GM06990 (cell line): Measurements from ENCODE around the gene TRIM28.
A peak's percentile ranks its signal among the peaks of the same experiment; 100 is the strongest.

Experiments used
- DNase-seq: peaks from one replicate; pipeline ENCODE4 v3.0.0-alpha.2; 2011; ENCODE audit not compliant: insufficient read length; ENCODE audit errors: extremely low read depth
- H3K27me3 ChIP-seq: replicated peaks from 2 replicates; pipeline ENCODE4 v1.6.0; 2011; ENCODE audit warnings: low read length; ENCODE audit not compliant: control insufficient read depth, insufficient read depth
- H3K36me3 ChIP-seq: 2 replicates; pipeline ENCODE4 v1.5.1; 2011; ENCODE audit warnings: low read length; ENCODE audit not compliant: control insufficient read depth, insufficient read depth
- H3K4me3 ChIP-seq: replicated peaks from 2 replicates; pipeline ENCODE4 v1.5.1; 2011; ENCODE audit warnings: low read depth, mild to moderate bottlenecking, control low read depth, low read length
- TF ChIP-seq, protein P1 (sequence below): IDR thresholded peaks from 2 replicates; pipeline ENCODE4 v1.5.1; 2011; ENCODE audit warnings: low read length, control low read depth, mild to moderate bottlenecking, inconsistent platforms; ENCODE audit not compliant: insufficient read depth, poor library complexity, severe bottlenecking

Gene TRIM28

DNA sequence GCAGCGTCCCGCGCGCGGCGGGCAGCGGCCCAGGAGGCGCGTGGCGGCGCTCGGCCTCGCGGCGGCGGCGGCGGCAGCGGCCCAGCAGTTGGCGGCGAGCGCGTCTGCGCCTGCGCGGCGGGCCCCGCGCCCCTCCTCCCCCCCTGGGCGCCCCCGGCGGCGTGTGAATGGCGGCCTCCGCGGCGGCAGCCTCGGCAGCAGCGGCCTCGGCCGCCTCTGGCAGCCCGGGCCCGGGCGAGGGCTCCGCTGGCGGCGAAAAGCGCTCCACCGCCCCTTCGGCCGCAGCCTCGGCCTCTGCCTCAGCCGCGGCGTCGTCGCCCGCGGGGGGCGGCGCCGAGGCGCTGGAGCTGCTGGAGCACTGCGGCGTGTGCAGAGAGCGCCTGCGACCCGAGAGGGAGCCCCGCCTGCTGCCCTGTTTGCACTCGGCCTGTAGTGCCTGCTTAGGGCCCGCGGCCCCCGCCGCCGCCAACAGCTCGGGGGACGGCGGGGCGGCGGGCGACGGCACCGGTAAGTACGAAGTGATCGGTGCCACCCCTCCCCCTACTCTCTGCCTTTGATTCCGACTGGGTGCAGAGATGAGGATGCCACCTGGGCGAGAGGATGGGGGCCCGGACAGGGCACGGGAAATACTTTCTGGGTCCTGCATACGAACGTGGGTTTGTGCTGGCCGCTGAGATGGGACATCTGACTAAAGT lies 874 bp downstream of the TRIM28 start:
- DNase-seq, result no peak
- no peaks in the 10 kb centered on the region for H3K27me3 ChIP-seq
- TF ChIP-seq, protein P1, sequence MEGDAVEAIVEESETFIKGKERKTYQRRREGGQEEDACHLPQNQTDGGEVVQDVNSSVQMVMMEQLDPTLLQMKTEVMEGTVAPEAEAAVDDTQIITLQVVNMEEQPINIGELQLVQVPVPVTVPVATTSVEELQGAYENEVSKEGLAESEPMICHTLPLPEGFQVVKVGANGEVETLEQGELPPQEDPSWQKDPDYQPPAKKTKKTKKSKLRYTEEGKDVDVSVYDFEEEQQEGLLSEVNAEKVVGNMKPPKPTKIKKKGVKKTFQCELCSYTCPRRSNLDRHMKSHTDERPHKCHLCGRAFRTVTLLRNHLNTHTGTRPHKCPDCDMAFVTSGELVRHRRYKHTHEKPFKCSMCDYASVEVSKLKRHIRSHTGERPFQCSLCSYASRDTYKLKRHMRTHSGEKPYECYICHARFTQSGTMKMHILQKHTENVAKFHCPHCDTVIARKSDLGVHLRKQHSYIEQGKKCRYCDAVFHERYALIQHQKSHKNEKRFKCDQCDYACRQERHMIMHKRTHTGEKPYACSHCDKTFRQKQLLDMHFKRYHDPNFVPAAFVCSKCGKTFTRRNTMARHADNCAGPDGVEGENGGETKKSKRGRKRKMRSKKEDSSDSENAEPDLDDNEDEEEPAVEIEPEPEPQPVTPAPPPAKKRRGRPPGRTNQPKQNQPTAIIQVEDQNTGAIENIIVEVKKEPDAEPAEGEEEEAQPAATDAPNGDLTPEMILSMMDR, result no peak
- H3K36me3 ChIP-seq, result peaks cover 37% of the 10 kb centered on the region
- H3K4me3 ChIP-seq, result peak overlapping the region; percentile 77

DNA sequence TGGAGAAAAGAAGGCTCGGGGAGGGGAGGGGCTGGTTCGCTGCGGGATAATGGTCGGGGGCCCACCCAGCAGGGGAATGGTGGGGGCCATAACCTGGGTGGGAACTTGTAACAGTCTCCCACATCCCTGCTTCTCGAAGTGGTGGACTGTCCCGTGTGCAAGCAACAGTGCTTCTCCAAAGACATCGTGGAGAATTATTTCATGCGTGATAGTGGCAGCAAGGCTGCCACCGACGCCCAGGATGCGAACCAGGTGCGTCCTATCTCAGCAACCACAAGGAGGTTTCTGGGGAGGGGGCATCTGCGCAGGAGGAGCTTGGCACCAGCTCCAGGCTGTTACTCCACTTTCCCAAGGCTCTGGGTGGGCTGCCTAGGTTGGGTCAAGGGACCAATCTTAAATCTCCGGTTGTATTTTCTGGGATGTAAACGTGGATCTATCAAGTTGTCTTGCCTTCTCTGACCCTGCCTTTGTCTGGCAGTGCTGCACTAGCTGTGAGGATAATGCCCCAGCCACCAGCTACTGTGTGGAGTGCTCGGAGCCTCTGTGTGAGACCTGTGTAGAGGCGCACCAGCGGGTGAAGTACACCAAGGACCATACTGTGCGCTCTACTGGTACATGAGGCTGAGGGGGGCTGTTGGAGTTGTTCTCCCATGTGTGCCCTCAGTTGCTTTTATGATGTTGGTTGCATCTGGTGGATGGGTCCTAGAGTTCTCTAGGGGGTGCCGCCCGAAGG lies 1.6 kb downstream of the TRIM28 start:
- TF ChIP-seq, protein P1, result no peak
- no peak for DNase-seq
- Histone ChIP-seq H3K4me3 (peak overlapping the region; percentile 77), H3K36me3 (peaks cover 42% of the 10 kb centered on the region), H3K27me3 (no peaks in the 10 kb centered on the region)

DNA sequence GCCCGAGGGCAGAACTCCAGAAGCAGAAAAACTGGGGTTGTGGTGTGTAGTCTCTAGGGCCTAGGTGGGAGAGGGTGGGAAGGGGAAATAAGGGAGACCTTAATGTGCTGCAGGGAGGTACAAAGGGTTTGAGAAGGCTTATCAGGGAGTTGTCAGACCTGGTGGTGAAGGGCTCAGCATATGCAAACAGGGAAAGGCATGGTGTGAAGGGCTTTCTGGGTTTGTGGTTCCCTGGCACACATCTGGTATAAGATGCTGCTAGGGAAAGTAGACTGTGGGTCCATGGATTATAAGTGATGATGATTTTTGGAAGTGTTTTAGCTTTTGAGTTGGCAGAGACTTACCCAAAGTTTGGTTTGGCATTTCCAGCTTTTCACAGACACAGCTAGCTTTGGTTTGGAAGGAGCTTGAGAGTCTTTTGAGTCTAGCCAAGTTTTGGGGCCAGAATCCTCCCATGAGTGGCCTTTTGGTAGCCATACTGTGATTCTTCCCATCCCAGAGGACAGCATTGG lies 2.2 kb downstream of the TRIM28 start:
- TF ChIP-seq, protein P1, result no peak
- Histone ChIP-seq H3K4me3 (peak overlapping the region; percentile 77), H3K36me3 (peaks cover 48% of the 10 kb centered on the region), H3K27me3 (no peaks in the 10 kb centered on the region)
- DNase-seq, result no peak

DNA sequence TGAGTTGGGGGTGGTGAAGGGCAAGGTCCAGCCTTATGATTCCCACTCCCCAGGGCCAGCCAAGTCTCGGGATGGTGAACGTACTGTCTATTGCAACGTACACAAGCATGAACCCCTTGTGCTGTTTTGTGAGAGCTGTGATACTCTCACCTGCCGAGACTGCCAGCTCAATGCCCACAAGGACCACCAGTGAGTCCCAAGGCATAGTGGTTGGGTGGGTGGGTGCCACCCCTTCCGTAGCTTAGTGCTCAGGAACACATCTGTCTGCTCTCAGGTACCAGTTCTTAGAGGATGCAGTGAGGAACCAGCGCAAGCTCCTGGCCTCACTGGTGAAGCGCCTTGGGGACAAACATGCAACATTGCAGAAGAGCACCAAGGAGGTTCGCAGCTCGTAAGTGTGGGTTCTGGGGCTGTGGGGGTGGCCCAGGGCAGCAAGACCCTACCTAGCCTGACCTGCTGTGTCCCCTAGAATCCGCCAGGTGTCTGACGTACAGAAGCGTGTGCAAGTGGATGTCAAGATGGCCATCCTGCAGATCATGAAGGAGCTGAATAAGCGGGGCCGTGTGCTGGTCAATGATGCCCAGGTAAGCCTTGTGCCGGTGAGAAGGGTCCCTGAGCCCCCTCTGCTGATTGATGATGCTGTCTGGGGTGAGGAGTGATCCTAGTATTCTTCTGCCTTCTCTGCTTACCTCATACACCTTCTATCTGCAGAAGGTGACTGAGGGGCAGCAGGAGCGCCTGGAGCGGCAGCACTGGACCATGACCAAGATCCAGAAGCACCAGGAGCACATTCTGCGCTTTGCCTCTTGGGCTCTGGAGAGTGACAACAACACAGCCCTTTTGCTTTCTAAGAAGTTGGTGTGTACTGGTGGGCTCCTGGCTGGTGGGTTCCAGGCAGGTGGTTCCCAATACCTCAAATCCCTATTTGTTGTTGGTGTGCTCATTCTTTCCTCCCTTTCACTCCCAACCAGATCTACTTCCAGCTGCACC lies 3.8 kb downstream of the TRIM28 start:
- H3K4me3 ChIP-seq, result no peak overlapping the region
- TF ChIP-seq, protein P1, result no peak
- no peaks in the 10 kb centered on the region for H3K27me3 ChIP-seq
- DNase-seq, result no peak
- H3K36me3 ChIP-seq, result peaks cover 56% of the 10 kb centered on the region

DNA sequence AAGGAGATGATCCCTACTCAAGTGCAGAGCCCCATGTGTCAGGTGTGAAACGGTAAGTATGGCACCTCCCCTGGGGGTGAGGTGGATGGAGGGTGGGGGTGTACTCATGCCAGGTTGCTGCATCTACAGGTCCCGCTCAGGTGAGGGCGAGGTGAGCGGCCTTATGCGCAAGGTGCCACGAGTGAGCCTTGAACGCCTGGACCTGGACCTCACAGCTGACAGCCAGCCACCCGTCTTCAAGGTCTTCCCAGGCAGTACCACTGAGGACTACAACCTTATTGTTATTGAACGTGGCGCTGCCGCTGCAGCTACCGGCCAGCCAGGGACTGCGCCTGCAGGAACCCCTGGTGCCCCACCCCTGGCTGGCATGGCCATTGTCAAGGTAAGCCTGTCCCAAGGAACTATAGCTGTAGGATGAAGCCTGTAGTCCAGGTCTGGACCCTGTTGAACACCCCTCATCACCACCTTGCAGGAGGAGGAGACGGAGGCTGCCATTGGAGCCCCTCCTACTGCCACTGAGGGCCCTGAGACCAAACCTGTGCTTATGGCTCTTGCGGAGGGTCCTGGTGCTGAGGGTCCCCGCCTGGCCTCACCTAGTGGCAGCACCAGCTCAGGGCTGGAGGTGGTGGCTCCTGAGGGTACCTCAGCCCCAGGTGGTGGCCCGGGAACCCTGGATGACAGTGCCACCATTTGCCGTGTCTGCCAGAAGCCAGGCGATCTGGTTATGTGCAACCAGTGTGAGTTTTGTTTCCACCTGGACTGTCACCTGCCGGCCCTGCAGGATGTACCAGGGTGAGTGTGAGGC lies 5.2 kb downstream of the TRIM28 start:
- TF ChIP-seq, protein P1, result no peak
- no peak overlapping the region for H3K4me3 ChIP-seq
- H3K36me3 ChIP-seq, result peaks cover 56% of the 10 kb centered on the region
- H3K27me3 ChIP-seq, result no peaks in the 10 kb centered on the region
- no peak for DNase-seq
